HEK293 (cell line): Measurements from ENCODE around the gene CYB561D2.

Experiments used
- CTCF ChIA-PET: fragments of 350-600 bp; formaldehyde crosslinking; extraction: SDS; loops from one replicate; lab custom pipeline; 2021; ENCODE audit warnings: antibody characterized with exemption; lab: Yijun Ruan, JAX
- POLR2A ChIA-PET: fragments of 300-600 bp; formaldehyde crosslinking; extraction: SDS; loops from one replicate; lab custom pipeline; 2020; ENCODE audit warnings: antibody characterized with exemption, inconsistent platforms; lab: Yijun Ruan, JAX
- H3K27ac ChIP-seq: fragments of 200-500 bp; sonication (Bioruptor generic); 2 replicates; pipeline ENCODE4 v1.5.1; 2014; ENCODE audit warnings: low read depth, low read length, control low read depth, inconsistent platforms; ENCODE audit errors: extremely low read depth
- H3K36me3 ChIP-seq, 2 experiments: fragments of 200-500 bp in 1 of 2; sonication (Bioruptor generic) in 1 of 2; 1 replicate in 1 of 2; 2 replicates in 1 of 2; pipeline ENCODE4 v1.5.1; 2014 to 2017; ENCODE audit warnings: inconsistent platforms in 2 of 2, low read length in 2 of 2; ENCODE audit not compliant: control insufficient read depth in 2 of 2, insufficient read depth in 1 of 2
- H3K4me1 ChIP-seq: fragments of 200-500 bp; sonication (Bioruptor generic); 2 replicates; pipeline ENCODE4 v1.5.1; 2014; ENCODE audit warnings: mild to moderate bottlenecking, low read length, inconsistent platforms; ENCODE audit not compliant: control insufficient read depth, insufficient read depth
- H3K4me3 ChIP-seq: 2 replicates; pipeline ENCODE4 v1.5.1; 2011; ENCODE audit warnings: low read depth, mild to moderate bottlenecking, control low read depth, low read length, moderate library complexity
- H3K9me3 ChIP-seq: fragments of 200-500 bp; sonication (Bioruptor generic); 2 replicates; pipeline ENCODE4 v1.5.1; 2014; ENCODE audit warnings: low read depth, low read length, inconsistent platforms; ENCODE audit not compliant: control insufficient read depth, insufficient read depth
- GLIS1 ChIP-seq: fragments of 450-650 bp; formaldehyde crosslinking; IDR thresholded peaks from 2 replicates; pipeline ENCODE4 v1.5.1; 2016; ENCODE audit warnings: missing biosample characterization, missing genetic modification characterization
- GLIS2 ChIP-seq: fragments of 450-650 bp; formaldehyde crosslinking; IDR thresholded peaks from 2 replicates; pipeline ENCODE4 v1.5.1; 2016; ENCODE audit warnings: missing biosample characterization, missing genetic modification characterization
- HOXA7 ChIP-seq: sonication (generic); formaldehyde crosslinking; IDR thresholded peaks from 2 replicates; pipeline ENCODE4 v1.8.1; 2022; ENCODE audit warnings: missing genetic modification reagents, borderline replicate concordance
- HOXC10 ChIP-seq: sonication (generic); formaldehyde crosslinking; IDR thresholded peaks from 2 replicates; pipeline ENCODE4 v1.8.1; 2023; ENCODE audit warnings: mild to moderate bottlenecking, missing genetic modification reagents
- KLF16 ChIP-seq: fragments of 450-650 bp; formaldehyde crosslinking; IDR thresholded peaks from 2 replicates; pipeline ENCODE4 v1.5.1; 2017; ENCODE audit warnings: missing biosample characterization, missing genetic modification characterization
- KLF8 ChIP-seq: fragments of 450-650 bp; formaldehyde crosslinking; IDR thresholded peaks from 2 replicates; pipeline ENCODE4 v1.5.1; 2016; ENCODE audit warnings: missing biosample characterization, missing genetic modification characterization
- KLF9 ChIP-seq: fragments of 450-650 bp; formaldehyde crosslinking; IDR thresholded peaks from 2 replicates; pipeline ENCODE4 v1.5.1; 2016; ENCODE audit warnings: missing biosample characterization, missing genetic modification characterization, low read depth
- SALL2 ChIP-seq: fragments of 450-650 bp; formaldehyde crosslinking; IDR thresholded peaks from 2 replicates; pipeline ENCODE4 v1.5.0; 2017; ENCODE audit warnings: missing biosample characterization, mild to moderate bottlenecking, missing genetic modification characterization, borderline replicate concordance
- ZBTB8A ChIP-seq: fragments of 450-650 bp; formaldehyde crosslinking; IDR thresholded peaks from 2 replicates; pipeline ENCODE4 v1.5.1; 2016; ENCODE audit warnings: missing biosample characterization, missing genetic modification characterization
- ZNF10 ChIP-seq: fragments of 450-650 bp; formaldehyde crosslinking; IDR thresholded peaks from 2 replicates; pipeline ENCODE4 v1.5.1; 2017; ENCODE audit warnings: missing biosample characterization, missing genetic modification characterization
- ZNF146 ChIP-seq: fragments of 450-650 bp; formaldehyde crosslinking; IDR thresholded peaks from 2 replicates; pipeline ENCODE4 v1.5.1; 2016; ENCODE audit warnings: missing biosample characterization, missing genetic modification characterization
- ZNF211 ChIP-seq: fragments of 450-650 bp; formaldehyde crosslinking; IDR thresholded peaks from 2 replicates; pipeline ENCODE4 v1.5.1; 2016; ENCODE audit warnings: low read depth, missing biosample characterization, missing genetic modification characterization
- ZNF302 ChIP-seq: fragments of 450-650 bp; formaldehyde crosslinking; IDR thresholded peaks from 2 replicates; pipeline ENCODE4 v1.5.1; 2016; ENCODE audit warnings: missing biosample characterization, missing genetic modification characterization, low read depth
- ZNF341 ChIP-seq: fragments of 450-650 bp; formaldehyde crosslinking; IDR thresholded peaks from 2 replicates; pipeline ENCODE4; 2016; ENCODE audit warnings: low read depth, missing biosample characterization, missing genetic modification characterization
- ZNF560 ChIP-seq: fragments of 450-650 bp; formaldehyde crosslinking; IDR thresholded peaks from 2 replicates; pipeline ENCODE4 v1.5.1; 2017; ENCODE audit warnings: missing biosample characterization, missing genetic modification characterization, borderline replicate concordance
- ZNF664 ChIP-seq: fragments of 450-650 bp; formaldehyde crosslinking; IDR thresholded peaks from 2 replicates; pipeline ENCODE4 v1.5.1; 2016; ENCODE audit warnings: missing biosample characterization, missing genetic modification characterization
- ZNF76 ChIP-seq: fragments of 450-650 bp; formaldehyde crosslinking; IDR thresholded peaks from 2 replicates; pipeline ENCODE4; 2016; ENCODE audit warnings: low read depth, missing biosample characterization, missing genetic modification characterization, borderline replicate concordance
- TF ChIP-seq, protein P1 (sequence below): fragments of 450-650 bp; formaldehyde crosslinking; IDR thresholded peaks from 2 replicates; pipeline ENCODE4 v1.5.1; 2016; ENCODE audit warnings: missing biosample characterization, missing genetic modification characterization, low read depth
- TF ChIP-seq, protein P2 (sequence below): fragments of 450-650 bp; formaldehyde crosslinking; IDR thresholded peaks from 2 replicates; pipeline ENCODE4 v1.5.1; 2016; ENCODE audit warnings: missing biosample characterization, missing genetic modification characterization
- TF ChIP-seq, protein P3 (sequence below): fragments of 450-650 bp; formaldehyde crosslinking; IDR thresholded peaks from 2 replicates; pipeline ENCODE4 v1.5.1; 2016; ENCODE audit warnings: missing biosample characterization, missing genetic modification characterization
- TF ChIP-seq, protein P4 (sequence below): fragments of 450-650 bp; formaldehyde crosslinking; IDR thresholded peaks from 2 replicates; pipeline ENCODE4 v1.5.1; 2016; ENCODE audit warnings: missing biosample characterization, missing genetic modification characterization
- TF ChIP-seq, protein P5 (sequence below): fragments of 450-650 bp; formaldehyde crosslinking; optimal IDR thresholded peaks from 2 replicates; pipeline ENCODE3; 2016; ENCODE audit warnings: missing biosample characterization, mild to moderate bottlenecking, missing genetic modification characterization
- TF ChIP-seq, protein P6 (sequence below): fragments of 450-650 bp; formaldehyde crosslinking; IDR thresholded peaks from 2 replicates; pipeline ENCODE4 v1.5.1; 2017; ENCODE audit warnings: missing biosample characterization, missing genetic modification characterization

Gene CYB561D2

DNA sequence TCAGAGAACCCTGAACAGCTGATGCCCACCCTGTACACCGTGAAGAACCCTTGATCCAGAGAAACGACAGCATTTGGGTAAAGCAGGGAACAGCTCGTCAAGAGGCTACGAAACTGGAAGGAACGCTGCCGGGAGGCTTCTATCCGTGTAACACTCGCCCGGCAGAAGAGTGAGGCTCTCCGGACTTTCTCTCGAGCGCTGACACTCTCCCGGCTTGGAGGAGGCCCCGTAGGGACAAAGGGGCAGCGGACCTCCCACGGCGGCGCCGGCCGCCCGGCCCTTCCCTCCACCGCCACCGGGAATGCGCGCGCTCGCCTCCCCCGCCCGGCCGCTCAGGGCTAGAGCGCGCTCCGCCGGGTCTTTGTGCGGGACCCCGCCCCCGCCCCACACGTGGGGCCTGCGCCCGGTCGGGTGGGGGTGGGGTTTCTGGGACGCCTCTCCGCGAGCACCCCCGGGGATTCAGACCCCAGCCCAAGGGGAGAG lies 29.8 kb upstream of the CYB561D2 start:
- POLR2A ChIA-PET: interaction anchor here (0.6 to 3.2 kb wide), 9 partner anchors 10 to 370 kb away, joined by 3 to 17 read pairs (median 5); partner anchors contain the start of genes CYB561D2, HYAL3, NAA80 and NPRL2
- Histone ChIP-seq H3K4me1 (peaks cover 7% of the 10 kb centered on the region; the same call in 1 of the 2 replicates), H3K36me3 (peaks cover 0 to 61% of the 10 kb centered on the region in 2 experiments; a peak in 1 of 3 replicates)
- TF ChIP-seq SALL2: no peak
- peak; percentile 67 for TF ChIP-seq GLIS2 (tag by site-specific recombination)
- TF ChIP-seq ZNF302 (tag by site-specific recombination): no peak
- TF ChIP-seq, protein P1, sequence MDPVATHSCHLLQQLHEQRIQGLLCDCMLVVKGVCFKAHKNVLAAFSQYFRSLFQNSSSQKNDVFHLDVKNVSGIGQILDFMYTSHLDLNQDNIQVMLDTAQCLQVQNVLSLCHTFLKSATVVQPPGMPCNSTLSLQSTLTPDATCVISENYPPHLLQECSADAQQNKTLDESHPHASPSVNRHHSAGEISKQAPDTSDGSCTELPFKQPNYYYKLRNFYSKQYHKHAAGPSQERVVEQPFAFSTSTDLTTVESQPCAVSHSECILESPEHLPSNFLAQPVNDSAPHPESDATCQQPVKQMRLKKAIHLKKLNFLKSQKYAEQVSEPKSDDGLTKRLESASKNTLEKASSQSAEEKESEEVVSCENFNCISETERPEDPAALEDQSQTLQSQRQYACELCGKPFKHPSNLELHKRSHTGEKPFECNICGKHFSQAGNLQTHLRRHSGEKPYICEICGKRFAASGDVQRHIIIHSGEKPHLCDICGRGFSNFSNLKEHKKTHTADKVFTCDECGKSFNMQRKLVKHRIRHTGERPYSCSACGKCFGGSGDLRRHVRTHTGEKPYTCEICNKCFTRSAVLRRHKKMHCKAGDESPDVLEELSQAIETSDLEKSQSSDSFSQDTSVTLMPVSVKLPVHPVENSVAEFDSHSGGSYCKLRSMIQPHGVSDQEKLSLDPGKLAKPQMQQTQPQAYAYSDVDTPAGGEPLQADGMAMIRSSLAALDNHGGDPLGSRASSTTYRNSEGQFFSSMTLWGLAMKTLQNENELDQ (tag by site-specific recombination): no peak
- TF ChIP-seq HOXA7 (CRISPR knock-in tag): no peak
- no peak for TF ChIP-seq ZNF211 (tag by site-specific recombination)
- TF ChIP-seq, protein P2, sequence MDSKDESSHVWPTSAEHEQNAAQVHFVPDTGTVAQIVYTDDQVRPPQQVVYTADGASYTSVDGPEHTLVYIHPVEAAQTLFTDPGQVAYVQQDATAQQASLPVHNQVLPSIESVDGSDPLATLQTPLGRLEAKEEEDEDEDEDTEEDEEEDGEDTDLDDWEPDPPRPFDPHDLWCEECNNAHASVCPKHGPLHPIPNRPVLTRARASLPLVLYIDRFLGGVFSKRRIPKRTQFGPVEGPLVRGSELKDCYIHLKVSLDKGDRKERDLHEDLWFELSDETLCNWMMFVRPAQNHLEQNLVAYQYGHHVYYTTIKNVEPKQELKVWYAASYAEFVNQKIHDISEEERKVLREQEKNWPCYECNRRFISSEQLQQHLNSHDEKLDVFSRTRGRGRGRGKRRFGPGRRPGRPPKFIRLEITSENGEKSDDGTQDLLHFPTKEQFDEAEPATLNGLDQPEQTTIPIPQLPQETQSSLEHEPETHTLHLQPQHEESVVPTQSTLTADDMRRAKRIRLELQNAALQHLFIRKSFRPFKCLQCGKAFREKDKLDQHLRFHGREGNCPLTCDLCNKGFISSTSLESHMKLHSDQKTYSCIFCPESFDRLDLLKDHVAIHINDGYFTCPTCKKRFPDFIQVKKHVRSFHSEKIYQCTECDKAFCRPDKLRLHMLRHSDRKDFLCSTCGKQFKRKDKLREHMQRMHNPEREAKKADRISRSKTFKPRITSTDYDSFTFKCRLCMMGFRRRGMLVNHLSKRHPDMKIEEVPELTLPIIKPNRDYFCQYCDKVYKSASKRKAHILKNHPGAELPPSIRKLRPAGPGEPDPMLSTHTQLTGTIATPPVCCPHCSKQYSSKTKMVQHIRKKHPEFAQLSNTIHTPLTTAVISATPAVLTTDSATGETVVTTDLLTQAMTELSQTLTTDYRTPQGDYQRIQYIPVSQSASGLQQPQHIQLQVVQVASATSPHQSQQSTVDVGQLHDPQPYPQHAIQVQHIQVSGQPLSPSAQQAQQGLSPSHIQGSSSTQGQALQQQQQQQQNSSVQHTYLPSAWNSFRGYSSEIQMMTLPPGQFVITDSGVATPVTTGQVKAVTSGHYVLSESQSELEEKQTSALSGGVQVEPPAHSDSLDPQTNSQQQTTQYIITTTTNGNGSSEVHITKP (tag by site-specific recombination): no peak
- no peak for TF ChIP-seq ZNF10 (tag by site-specific recombination)
- peak; percentile 76 for TF ChIP-seq ZNF341 (tag by site-specific recombination)
- TF ChIP-seq, protein P3, sequence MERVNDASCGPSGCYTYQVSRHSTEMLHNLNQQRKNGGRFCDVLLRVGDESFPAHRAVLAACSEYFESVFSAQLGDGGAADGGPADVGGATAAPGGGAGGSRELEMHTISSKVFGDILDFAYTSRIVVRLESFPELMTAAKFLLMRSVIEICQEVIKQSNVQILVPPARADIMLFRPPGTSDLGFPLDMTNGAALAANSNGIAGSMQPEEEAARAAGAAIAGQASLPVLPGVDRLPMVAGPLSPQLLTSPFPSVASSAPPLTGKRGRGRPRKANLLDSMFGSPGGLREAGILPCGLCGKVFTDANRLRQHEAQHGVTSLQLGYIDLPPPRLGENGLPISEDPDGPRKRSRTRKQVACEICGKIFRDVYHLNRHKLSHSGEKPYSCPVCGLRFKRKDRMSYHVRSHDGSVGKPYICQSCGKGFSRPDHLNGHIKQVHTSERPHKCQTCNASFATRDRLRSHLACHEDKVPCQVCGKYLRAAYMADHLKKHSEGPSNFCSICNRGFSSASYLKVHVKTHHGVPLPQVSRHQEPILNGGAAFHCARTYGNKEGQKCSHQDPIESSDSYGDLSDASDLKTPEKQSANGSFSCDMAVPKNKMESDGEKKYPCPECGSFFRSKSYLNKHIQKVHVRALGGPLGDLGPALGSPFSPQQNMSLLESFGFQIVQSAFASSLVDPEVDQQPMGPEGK (tag by site-specific recombination): peak; percentile 46
- no peak for TF ChIP-seq KLF16
- TF ChIP-seq KLF8 (tag by site-specific recombination): peak; percentile 75; the same call in 1 of the 2 replicates
- TF ChIP-seq, protein P4, sequence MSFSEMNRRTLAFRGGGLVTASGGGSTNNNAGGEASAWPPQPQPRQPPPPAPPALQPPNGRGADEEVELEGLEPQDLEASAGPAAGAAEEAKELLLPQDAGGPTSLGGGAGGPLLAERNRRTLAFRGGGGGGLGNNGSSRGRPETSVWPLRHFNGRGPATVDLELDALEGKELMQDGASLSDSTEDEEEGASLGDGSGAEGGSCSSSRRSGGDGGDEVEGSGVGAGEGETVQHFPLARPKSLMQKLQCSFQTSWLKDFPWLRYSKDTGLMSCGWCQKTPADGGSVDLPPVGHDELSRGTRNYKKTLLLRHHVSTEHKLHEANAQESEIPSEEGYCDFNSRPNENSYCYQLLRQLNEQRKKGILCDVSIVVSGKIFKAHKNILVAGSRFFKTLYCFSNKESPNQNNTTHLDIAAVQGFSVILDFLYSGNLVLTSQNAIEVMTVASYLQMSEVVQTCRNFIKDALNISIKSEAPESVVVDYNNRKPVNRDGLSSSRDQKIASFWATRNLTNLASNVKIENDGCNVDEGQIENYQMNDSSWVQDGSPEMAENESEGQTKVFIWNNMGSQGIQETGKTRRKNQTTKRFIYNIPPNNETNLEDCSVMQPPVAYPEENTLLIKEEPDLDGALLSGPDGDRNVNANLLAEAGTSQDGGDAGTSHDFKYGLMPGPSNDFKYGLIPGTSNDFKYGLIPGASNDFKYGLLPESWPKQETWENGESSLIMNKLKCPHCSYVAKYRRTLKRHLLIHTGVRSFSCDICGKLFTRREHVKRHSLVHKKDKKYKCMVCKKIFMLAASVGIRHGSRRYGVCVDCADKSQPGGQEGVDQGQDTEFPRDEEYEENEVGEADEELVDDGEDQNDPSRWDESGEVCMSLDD (tag by site-specific recombination): no peak
- no peak for TF ChIP-seq ZNF664
- TF ChIP-seq, protein P5, sequence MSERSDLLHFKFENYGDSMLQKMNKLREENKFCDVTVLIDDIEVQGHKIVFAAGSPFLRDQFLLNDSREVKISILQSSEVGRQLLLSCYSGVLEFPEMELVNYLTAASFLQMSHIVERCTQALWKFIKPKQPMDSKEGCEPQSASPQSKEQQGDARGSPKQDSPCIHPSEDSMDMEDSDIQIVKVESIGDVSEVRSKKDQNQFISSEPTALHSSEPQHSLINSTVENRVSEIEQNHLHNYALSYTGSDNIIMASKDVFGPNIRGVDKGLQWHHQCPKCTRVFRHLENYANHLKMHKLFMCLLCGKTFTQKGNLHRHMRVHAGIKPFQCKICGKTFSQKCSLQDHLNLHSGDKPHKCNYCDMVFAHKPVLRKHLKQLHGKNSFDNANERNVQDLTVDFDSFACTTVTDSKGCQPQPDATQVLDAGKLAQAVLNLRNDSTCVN (tag by site-specific recombination): peak; percentile 72
- peak; percentile 82; the same call in 1 of the 2 replicates for TF ChIP-seq ZNF560 (tag by site-specific recombination)
- TF ChIP-seq KLF9: peak; percentile 74
- TF ChIP-seq ZBTB8A (tag by site-specific recombination): peak; percentile 1; the same call in 1 of the 2 replicates
- TF ChIP-seq HOXC10: no peak
- TF ChIP-seq, protein P6, sequence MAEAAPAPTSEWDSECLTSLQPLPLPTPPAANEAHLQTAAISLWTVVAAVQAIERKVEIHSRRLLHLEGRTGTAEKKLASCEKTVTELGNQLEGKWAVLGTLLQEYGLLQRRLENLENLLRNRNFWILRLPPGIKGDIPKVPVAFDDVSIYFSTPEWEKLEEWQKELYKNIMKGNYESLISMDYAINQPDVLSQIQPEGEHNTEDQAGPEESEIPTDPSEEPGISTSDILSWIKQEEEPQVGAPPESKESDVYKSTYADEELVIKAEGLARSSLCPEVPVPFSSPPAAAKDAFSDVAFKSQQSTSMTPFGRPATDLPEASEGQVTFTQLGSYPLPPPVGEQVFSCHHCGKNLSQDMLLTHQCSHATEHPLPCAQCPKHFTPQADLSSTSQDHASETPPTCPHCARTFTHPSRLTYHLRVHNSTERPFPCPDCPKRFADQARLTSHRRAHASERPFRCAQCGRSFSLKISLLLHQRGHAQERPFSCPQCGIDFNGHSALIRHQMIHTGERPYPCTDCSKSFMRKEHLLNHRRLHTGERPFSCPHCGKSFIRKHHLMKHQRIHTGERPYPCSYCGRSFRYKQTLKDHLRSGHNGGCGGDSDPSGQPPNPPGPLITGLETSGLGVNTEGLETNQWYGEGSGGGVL: peak; percentile 22; the same call in 1 of the 2 replicates
- no peak for TF ChIP-seq ZNF146 (tag by site-specific recombination)
- peak; percentile 88 for TF ChIP-seq GLIS1 (tag by site-specific recombination)
- no peak for TF ChIP-seq ZNF76

More for the DNA sequence above, 29.8 kb upstream of the CYB561D2 start:
- H3K9me3 ChIP-seq: no peaks in the 10 kb centered on the region
- H3K27ac ChIP-seq: peak overlapping the region; percentile 95; the same call in 1 of the 2 replicates
- CTCF ChIA-PET: interaction anchor here (0.5 to 1.3 kb wide), 8 partner anchors 15 to 1493 kb away, joined by 3 to 7 read pairs (median 3); no protein-coding TSS in a partner anchor
- H3K4me3 ChIP-seq: peak overlapping the region; percentile 62
